PC-3 (cell line): ENCODE measurements around the gene ADARB2. TPM values are rescaled to one million over a fixed set of nuclear protein-coding genes. Genes with fewer than 3 reads are reported as not detected.
"Not testable (repeated sequence)": the region's sequence is repeated elsewhere in the genome, so short reads cannot be mapped to it uniquely, and the experiment has no call there.

Experiments used
- ATAC-seq: fragments of 200-7000 bp; cut with Tn5 transposase; 2 replicates; pipeline ENCODE4 v1.9.1; 2020; ENCODE audit warnings: mild to moderate bottlenecking, moderate library complexity
- BruUV-seq: library from RNA; stranded (reverse); fragments of 400-500 nt; replicated peaks from 2 replicates; lab custom pipeline; 2021; lab: Mats Ljungman, UMichigan
- CTCF ChIA-PET: fragments of 300-600 bp; sonication (Branson Sonifier 250); formaldehyde crosslinking; loops from one replicate; lab custom pipeline; 2022; ENCODE audit warnings: antibody characterized with exemption; lab: Charles Lee
- POLR2A ChIA-PET: fragments of 300-600 bp; sonication (Branson Sonifier 250); formaldehyde crosslinking; loops from one replicate; lab custom pipeline; 2022; ENCODE audit warnings: antibody characterized with exemption; ENCODE audit not compliant: unreplicated experiment; lab: Charles Lee
- DNase-seq: peaks from one replicate; pipeline ENCODE4 v3.0.0-alpha.2; 2015
- H2AFZ ChIP-seq: fragments of 300-600 bp; sonication (generic); 2 replicates; pipeline ENCODE4 v1.6.0; 2016; ENCODE audit warnings: antibody characterized with exemption, low read length
- H3F3A ChIP-seq: fragments of 300-600 bp; sonication (generic); one replicate; pipeline ENCODE4 v1.6.0; 2017; ENCODE audit warnings: antibody characterized with exemption, low read length, control low read depth, mild to moderate bottlenecking; ENCODE audit not compliant: unreplicated experiment
- H3K27ac ChIP-seq: fragments of 300-600 bp; sonication (generic); 2 replicates; pipeline ENCODE4 v1.5.1; 2016; ENCODE audit warnings: mild to moderate bottlenecking, low read length
- H3K27me3 ChIP-seq: fragments of 300-600 bp; sonication (generic); 2 replicates; pipeline ENCODE4 v1.6.1; 2016; ENCODE audit warnings: low read length, mixed read lengths
- H3K36me3 ChIP-seq: fragments of 300-600 bp; sonication (generic); 2 replicates; pipeline ENCODE4 v1.6.1; 2016; ENCODE audit warnings: low read depth, mixed run types, low read length, mixed read lengths
- H3K4me1 ChIP-seq: fragments of 300-600 bp; sonication (generic); 2 replicates; pipeline ENCODE4 v1.5.1; 2016; ENCODE audit warnings: low read length; ENCODE audit not compliant: insufficient read depth
- H3K4me2 ChIP-seq: fragments of 300-600 bp; sonication (generic); 2 replicates; pipeline ENCODE4 v1.6.0; 2016; ENCODE audit warnings: low read length
- H3K4me3 ChIP-seq: fragments of 300-600 bp; sonication (generic); 2 replicates; pipeline ENCODE4 v1.5.1; 2016; ENCODE audit warnings: mild to moderate bottlenecking, low read length, mixed read lengths
- H3K79me2 ChIP-seq: fragments of 300-600 bp; sonication (generic); 2 replicates; pipeline ENCODE4 v1.6.1; 2017; ENCODE audit warnings: low read length, mixed read lengths
- H3K9ac ChIP-seq: fragments of 300-600 bp; sonication (generic); 2 replicates; pipeline ENCODE4 v1.6.0; 2016; ENCODE audit warnings: mild to moderate bottlenecking, low read length
- H3K9me2 ChIP-seq: fragments of 300-600 bp; sonication (generic); replicated peaks from 2 replicates; pipeline ENCODE4 v1.6.1; 2016; ENCODE audit warnings: mixed run types, low read length, mixed read lengths
- H3K9me3 ChIP-seq: fragments of 300-600 bp; sonication (generic); 2 replicates; pipeline ENCODE4 v1.6.1; 2016; ENCODE audit warnings: low read length, mixed read lengths
- H4K20me1 ChIP-seq: fragments of 300-600 bp; sonication (generic); 2 replicates; pipeline ENCODE4 v1.6.1; 2016; ENCODE audit warnings: low read length, mixed read lengths
- EZH2 ChIP-seq: fragments of 300-600 bp; sonication (generic); IDR thresholded peaks from one replicate; pipeline ENCODE4 v1.6.1; 2017; ENCODE audit warnings: antibody characterized with exemption, mild to moderate bottlenecking, low read length; ENCODE audit not compliant: unreplicated experiment
- EZH2phosphoT487 ChIP-seq: fragments of 300-600 bp; sonication (generic); IDR thresholded peaks from 2 replicates; pipeline ENCODE4 v1.6.1; 2018; ENCODE audit warnings: mild to moderate bottlenecking, antibody characterized with exemption, low read length, borderline replicate concordance
- intact Hi-C: fragments of 100-400 bp; cut with micrococcal nuclease; formaldehyde crosslinking; loops from 2 replicates; pipeline ENCODE4 v1.9.0; 2023
- total RNA-seq: library from RNA; depleted of rRNA; stranded (reverse); fragments of >200 nt; gene quantifications from 2 replicates; pipeline ENCODE4 v1.2.3, GENCODE V29; 2014
- TF ChIP-seq, protein P1 (sequence below): fragments of 300-600 bp; sonication (generic); conservative IDR thresholded peaks from 2 replicates; pipeline ENCODE4 v1.5.1; 2017; ENCODE audit warnings: antibody characterized with exemption, low read depth, mild to moderate bottlenecking, low read length

Gene ADARB2
- total RNA-seq, 1 experiment from 2014 or later: not detected

DNA sequence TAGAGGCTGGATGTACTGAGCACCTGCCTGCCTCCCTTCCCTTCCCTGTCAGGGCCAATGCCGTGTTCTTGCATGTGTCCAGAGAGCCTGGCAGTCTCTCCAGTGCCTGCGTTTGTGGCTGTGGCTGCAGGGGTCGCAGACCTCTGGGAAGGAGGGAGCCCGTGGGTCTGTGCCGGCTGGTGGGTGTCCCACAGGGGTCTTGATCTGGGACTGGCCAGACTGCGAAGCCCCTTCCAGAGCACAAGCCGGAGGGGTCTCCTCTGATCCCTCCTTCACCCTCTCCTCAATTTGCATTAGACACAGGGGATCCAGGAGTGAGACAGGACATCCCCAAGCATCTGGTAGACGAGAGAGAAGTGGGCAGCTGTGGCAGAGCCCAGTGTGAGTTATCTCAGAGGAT lies 199.2 kb downstream of the ADARB2 start:
- H3K27me3 ChIP-seq: no peaks in the 10 kb centered on the region
- DNase-seq: no peak
- no peak overlapping the region for H3K9ac ChIP-seq
- H3F3A ChIP-seq: no peaks in the 10 kb centered on the region
- ChIA-PET POLR2A (no interaction called here), CTCF (no interaction called here)
- H3K27ac ChIP-seq: no peak overlapping the region
- intact Hi-C loops: no loop called here
- no peaks in the 10 kb centered on the region for H3K9me3 ChIP-seq
- no peak for TF ChIP-seq EZH2
- TF ChIP-seq EZH2phosphoT487: no peak
- TF ChIP-seq, protein P1, sequence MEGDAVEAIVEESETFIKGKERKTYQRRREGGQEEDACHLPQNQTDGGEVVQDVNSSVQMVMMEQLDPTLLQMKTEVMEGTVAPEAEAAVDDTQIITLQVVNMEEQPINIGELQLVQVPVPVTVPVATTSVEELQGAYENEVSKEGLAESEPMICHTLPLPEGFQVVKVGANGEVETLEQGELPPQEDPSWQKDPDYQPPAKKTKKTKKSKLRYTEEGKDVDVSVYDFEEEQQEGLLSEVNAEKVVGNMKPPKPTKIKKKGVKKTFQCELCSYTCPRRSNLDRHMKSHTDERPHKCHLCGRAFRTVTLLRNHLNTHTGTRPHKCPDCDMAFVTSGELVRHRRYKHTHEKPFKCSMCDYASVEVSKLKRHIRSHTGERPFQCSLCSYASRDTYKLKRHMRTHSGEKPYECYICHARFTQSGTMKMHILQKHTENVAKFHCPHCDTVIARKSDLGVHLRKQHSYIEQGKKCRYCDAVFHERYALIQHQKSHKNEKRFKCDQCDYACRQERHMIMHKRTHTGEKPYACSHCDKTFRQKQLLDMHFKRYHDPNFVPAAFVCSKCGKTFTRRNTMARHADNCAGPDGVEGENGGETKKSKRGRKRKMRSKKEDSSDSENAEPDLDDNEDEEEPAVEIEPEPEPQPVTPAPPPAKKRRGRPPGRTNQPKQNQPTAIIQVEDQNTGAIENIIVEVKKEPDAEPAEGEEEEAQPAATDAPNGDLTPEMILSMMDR: no peak
- no peaks in the 10 kb centered on the region for H3K79me2 ChIP-seq
- H4K20me1 ChIP-seq: no peaks in the 10 kb centered on the region
- no peaks in the 10 kb centered on the region for H3K36me3 ChIP-seq
- H2AFZ ChIP-seq: no peak overlapping the region
- H3K9me2 ChIP-seq: no peaks in the 10 kb centered on the region
- no peak for ATAC-seq
- BruUV-seq: no TSS peak
- no peak overlapping the region for H3K4me3 ChIP-seq
- H3K4me1 ChIP-seq: no peaks in the 10 kb centered on the region
- no peak overlapping the region for H3K4me2 ChIP-seq

DNA sequence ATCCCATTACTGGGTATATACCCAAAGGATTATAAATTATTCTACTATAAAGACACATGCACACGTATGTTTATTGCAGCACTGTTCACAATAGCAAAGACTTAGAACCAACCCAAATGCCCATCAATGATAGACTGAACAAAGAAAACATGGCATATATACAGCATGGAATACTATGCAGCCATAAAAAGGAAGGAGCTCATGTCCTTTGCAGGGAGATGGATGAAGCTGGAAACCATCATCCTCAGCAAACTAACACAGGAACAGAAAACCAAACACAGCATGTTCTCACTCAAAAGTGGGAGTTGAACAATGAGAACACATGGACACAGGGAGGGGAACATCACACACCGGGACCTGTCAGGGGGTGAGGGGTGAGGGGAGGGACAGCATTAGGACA lies 199.9 kb downstream of the ADARB2 start:
- H3K9ac ChIP-seq, H3K4me2 ChIP-seq, CTCF ChIA-PET, H3K27ac ChIP-seq, H3K9me2 ChIP-seq, DNase-seq, POLR2A ChIA-PET, H4K20me1 ChIP-seq, intact Hi-C loops, H3K27me3 ChIP-seq, H3K4me1 ChIP-seq, H2AFZ ChIP-seq, BruUV-seq, H3K9me3 ChIP-seq, H3K4me3 ChIP-seq, ATAC-seq, H3K36me3 ChIP-seq, H3K79me2 ChIP-seq, H3F3A ChIP-seq: not testable (repeated sequence)

GRCh38 chr10:1536341-1536740 lies 201.0 kb downstream of the ADARB2 start:
- BruUV-seq: no TSS peak
- H3K4me1 ChIP-seq: no peaks in the 10 kb centered on the region
- intact Hi-C loops: no loop called here
- H3K27me3 ChIP-seq: no peaks in the 10 kb centered on the region
- no peaks in the 10 kb centered on the region for H3K9me3 ChIP-seq
- DNase-seq (no peak), ATAC-seq (no peak)
- no peak overlapping the region for H3K4me3 ChIP-seq
- H4K20me1 ChIP-seq: no peaks in the 10 kb centered on the region
- no peak overlapping the region for H2AFZ ChIP-seq
- POLR2A ChIA-PET: no interaction called here
- no peak overlapping the region for H3K9ac ChIP-seq
- CTCF ChIA-PET: no interaction called here
- H3K79me2 ChIP-seq: no peaks in the 10 kb centered on the region
- H3K36me3 ChIP-seq: no peaks in the 10 kb centered on the region
- H3K4me2 ChIP-seq: no peak overlapping the region
- H3F3A ChIP-seq: no peaks in the 10 kb centered on the region
- H3K9me2 ChIP-seq: no peaks in the 10 kb centered on the region
- no peak for TF ChIP-seq EZH2phosphoT487
- TF ChIP-seq EZH2: no peak
- TF ChIP-seq, protein P1: no peak
- H3K27ac ChIP-seq: no peak overlapping the region
